GM18870 (cell line): ENCODE measurements around the gene IBA57.

Experiments used
- ATAC-seq: cut with Tn5 transposase; IDR thresholded peaks from one replicate; pipeline ENCODE4 v1.9.1; 2021; ENCODE audit warnings: moderate library complexity; ENCODE audit not compliant: unreplicated experiment

The IBA57 gene

GRCh38 chr1:228144193-228144992 lies 21.2 kb upstream of the IBA57 start:
- no peak for ATAC-seq

DNA sequence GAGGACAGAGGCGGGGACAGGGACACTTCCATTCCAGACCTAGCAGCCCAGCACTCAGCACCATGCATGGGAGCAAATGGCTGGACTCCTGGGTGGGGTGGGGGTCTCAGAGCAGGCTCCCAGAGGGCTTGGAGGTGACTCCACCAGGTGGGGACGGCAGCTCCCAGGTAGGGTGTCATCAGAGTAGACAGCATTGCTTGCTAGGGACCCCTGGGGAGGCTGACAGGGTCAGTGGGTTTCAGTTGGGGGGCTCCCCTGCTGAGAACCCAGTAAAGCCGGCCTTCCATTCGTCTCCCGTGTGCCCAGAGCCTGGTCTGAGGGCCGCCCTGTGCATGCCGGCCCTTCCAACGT lies 20.6 kb upstream of the IBA57 start:
- no peak for ATAC-seq

DNA sequence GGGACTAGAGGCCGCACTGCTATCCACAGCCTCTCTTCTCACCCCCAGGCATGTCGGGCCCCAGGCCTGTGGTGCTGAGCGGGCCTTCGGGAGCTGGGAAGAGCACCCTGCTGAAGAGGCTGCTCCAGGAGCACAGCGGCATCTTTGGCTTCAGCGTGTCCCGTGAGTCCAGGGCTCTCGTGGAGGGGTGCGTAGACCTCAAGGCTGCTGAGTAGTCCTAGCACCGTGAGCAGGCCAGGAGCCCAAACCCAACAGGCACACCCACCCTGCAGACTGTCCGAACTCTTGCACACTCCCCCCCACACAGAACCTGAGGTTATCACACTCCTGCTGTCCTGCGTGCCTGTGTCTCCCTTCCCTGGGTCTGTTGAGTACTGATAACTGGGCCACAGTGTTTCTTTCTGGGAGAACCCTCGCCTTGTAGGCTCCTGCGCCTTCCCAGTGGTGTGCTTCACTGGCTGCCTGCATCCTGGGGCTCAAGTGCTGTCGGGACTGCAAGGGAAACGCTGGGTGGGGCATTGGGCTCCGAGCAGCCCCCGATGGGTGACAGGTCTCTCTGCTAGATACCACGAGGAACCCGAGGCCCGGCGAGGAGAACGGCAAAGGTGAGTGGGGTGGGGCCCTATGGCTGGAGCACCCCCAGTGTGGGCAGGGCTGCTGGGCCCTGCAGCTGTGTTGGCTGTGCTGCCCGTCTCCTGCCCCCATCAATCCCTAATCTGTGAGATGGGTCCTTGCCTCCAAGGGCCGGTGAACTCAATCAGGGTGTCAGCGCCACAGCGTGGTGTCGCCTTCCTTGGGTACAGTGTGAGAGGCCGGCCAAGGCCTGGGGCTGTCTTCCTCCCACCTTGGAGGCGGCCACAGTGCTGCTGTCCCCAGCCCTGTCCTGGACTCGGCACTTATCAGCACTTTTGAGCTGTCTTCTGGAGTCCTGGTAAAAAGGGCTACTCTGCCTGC lies 19.9 kb upstream of the IBA57 start:
- no peak for ATAC-seq

DNA sequence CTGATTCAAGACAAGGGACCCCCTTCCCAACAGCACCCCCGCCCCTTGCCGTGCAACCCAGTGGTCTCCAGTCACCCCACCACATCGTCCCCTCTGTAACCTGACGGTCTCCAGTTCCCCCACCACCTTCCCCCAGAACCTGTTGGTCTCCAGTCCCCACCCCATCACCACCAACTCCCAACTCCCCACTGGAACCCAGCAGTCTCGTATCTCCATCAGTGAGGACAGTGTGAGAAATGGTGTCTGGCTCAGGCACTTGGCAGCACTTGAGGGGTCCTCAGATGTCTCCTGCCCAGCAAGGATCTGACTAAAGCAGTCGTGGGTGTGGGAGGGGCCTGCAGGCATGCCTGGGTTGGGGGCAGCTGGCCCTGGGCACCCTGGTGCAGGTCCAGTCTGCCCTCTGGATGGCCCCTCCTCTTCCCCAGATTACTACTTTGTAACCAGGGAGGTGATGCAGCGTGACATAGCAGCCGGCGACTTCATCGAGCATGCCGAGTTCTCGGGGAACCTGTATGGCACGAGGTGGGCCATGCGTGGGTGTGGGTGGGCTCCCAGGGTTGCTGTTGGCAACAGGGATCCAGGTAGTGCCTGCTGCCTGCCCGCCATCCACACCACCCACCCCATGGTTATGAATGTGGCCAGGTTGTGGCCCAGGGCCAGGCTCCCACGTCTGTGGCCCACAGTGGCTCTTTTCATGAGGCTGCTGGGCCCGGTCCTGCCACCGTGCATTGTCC lies 19.0 kb upstream of the IBA57 start:
- ATAC-seq, result no peak

DNA sequence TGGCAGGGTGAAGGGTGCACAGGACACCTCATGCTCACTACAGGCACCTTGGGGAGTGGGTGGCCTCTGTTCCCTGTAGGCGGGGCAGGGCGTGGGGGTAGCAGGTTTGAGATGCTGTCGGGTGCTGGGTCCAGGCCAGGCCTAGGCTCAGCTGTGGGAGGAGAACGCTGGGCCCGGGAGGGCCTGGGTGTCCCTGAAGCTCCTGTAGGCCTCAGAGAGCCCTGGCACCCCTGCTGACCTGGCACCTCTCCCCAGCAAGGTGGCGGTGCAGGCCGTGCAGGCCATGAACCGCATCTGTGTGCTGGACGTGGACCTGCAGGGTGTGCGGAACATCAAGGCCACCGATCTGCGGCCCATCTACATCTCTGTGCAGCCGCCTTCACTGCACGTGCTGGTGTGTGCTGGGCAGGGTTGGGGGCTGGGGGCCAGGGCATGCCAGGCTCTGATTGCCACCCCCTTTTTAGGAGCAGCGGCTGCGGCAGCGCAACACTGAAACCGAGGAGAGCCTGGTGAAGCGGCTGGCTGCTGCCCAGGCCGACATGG lies 18.4 kb upstream of the IBA57 start:
- ATAC-seq, result no peak

- ATAC-seq, result no peak
These were observed 17.8 kb upstream of the IBA57 start for GRCh38 chr1:228147768-228148167.

- ATAC-seq, result no peak
These were observed 17.3 kb upstream of the IBA57 start for GRCh38 chr1:228148196-228148861.

GRCh38 chr1:228148935-228149405 lies 16.6 kb upstream of the IBA57 start:
- ATAC-seq, result no peak

GRCh38 chr1:228149406-228150119 lies 16.0 kb upstream of the IBA57 start, which contains the start of gene GJC2:
GJC2 (plus strand) TSS chr1:228149930; CDS start chr1:228157759, 7,829 bp downstream.
- ATAC-seq, result no peak

DNA sequence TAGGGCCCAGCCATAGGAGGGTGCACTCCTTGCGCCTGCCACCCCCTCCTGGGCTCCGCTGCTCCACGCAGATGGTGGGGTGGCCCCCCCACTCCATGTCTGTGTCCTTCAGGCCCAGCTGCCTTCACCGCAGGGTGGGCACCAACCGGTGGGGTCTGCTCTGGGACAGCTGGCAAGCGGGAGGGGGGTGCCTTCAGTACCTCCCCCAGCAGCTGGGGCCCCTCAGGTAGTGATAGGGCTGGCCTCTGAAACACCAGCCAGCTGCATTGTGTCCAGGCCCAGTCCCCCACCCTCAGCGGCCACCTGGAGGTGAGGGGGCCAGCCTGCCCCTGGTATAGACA lies 15.5 kb upstream of the IBA57 start:
- ATAC-seq, result no peak

- no peak for ATAC-seq
These were observed 15.0 kb upstream of the IBA57 start for GRCh38 chr1:228150461-228151179.

GRCh38 chr1:228151180-228151925 lies 14.3 kb upstream of the IBA57 start:
- ATAC-seq, result no peak

GRCh38 chr1:228152097-228152917 lies 13.3 kb upstream of the IBA57 start:
- ATAC-seq, result no peak

DNA sequence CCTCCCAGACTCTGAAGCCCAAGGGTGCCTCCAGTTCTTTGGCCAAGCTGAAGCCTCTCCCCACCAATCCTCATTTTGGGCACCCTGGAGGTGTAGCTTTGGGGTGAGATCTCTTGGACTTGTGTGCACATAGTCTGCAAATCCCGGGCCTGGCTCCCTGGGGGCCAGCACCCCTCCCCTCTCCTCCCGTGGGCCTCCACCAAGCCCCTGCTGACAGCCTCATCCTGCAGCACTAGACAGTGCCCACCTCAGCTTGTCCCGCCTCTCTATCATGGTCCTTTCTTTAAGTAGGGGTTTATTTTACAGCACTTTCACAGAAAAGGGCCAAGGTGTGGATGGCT lies 12.7 kb upstream of the IBA57 start:
- ATAC-seq, result no peak

DNA sequence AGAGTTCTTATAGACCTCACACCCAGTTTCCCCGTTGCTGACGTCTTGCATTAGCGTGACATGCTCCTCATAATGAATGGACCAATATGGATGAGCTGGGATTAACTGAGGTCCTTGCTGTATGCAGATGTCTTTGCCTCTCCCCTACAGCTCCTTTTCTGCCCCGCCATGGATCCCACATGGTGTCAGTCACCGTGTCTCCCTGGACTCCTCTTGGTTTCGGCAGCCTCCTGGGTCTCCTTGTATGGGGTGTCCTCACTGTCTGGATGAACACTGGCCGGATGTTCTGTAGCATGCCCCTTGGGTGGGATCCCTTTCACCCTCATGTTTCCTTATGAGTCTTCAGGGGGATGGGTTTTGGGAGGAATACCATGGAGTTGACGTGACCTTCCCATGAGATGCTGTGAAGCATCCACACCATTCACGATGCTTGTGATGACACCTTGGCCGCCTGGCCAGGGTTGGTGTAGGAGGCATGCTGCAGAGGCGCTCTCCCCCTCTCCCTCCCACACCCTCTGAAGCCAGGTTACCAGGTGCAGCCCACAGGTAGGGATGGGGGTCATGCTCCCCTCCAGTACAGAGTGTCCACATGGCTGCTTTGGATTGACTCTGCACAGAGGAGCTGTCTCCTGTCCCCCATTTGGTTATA lies 11.5 kb upstream of the IBA57 start:
- ATAC-seq, result no peak

DNA sequence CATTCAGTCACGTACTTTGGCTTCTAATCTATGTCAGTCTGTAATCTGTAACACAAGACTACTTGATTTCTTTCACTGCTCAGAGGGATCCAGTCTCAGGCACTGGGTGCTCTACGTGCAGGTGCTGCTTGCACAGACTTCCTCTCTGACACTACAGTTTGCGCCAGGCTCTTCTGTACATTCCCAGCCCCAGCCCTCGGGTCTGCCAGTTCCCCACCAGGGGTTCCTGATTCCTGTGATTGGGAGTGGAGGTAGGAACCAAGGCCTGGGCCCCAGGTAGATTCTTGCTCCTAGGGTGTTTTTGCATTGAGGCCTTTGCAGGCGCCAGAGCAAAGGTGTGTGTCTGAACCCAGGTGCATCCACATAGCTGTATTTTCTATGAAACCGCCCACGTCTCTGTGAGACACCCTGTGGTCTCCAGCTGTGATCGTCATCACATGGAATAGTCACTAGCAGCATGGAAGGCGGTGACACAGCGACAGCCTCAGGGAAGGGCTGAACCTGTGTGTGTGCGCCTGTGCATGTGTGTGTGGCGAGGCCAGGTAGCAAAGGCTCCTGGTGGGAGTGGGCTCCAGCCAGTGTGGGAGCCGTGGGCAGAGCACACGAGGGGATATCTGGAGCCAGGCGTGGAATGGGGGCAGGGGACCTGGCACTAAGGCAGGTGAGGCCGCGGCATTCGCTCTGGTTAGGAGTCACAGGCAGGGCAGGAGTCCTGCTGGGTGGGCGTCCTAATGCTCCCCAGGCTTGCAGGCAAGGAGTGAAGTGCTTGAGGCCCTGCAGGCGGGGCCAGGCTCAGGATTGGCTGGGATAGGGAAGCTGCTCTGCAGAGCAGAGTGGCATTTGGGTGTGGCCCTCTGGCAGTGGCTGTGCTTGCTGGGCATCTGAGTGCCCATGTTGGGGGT lies 10.7 kb upstream of the IBA57 start:
- no peak for ATAC-seq
